Ovary (tissue), 9 donors: Measurements from ENCODE around the gene ICA1. TPM values are rescaled to one million over a fixed set of nuclear protein-coding genes. Genes with fewer than 3 reads are reported as not detected.

Source experiments
- DNase-seq, 5 donors: peaks; one replicate each; pipeline ENCODE4 v3.0.0-alpha.2; 2019 to 2020
- H3K27ac ChIP-seq, 2 donors: fragments of 200-600 bp; one replicate each; pipeline versions ENCODE4 v1.5.1 to v1.8.0; 2019 to 2022
- H3K27me3 ChIP-seq: fragments of 200-600 bp; one replicate; pipeline ENCODE4 v1.8.0; 2022
- H3K36me3 ChIP-seq: fragments of 200-600 bp; sonication (generic); one replicate; pipeline ENCODE4 v1.5.1; 2019
- H3K4me1 ChIP-seq: one replicate; pipeline ENCODE4 v1.8.1; 2013; ENCODE audit warnings: mild to moderate bottlenecking, moderate library complexity; ENCODE audit not compliant: insufficient read depth
- H3K4me3 ChIP-seq: fragments of 200-600 bp; sonication (generic); one replicate; pipeline ENCODE4 v1.5.1; 2017
- H3K9me3 ChIP-seq, 2 donors: fragments of 200-600 bp in 1 of 2; sonication (generic) in 1 of 2; one replicate each; pipeline versions ENCODE4 v1.5.1 to v1.8.1; 2013 to 2019; ENCODE audit warnings: mild to moderate bottlenecking in 1 of 2, moderate library complexity in 1 of 2
- CTCF ChIP-seq, 3 donors: fragments of 450-650 bp in 2 of 3; fragments of 200-600 bp in 1 of 3; IDR thresholded peaks; one replicate each; pipeline versions ENCODE4 v1.5.1 to v1.8.0; 2016 to 2022; ENCODE audit warnings: antibody characterized with exemption in 3 of 3, mild to moderate bottlenecking in 1 of 3
- EP300 ChIP-seq: sonication (generic); formaldehyde crosslinking; IDR thresholded peaks from one replicate; pipeline ENCODE4 v1.6.1; 2017; ENCODE audit warnings: antibody characterized with exemption
- POLR2A ChIP-seq: fragments of 450-650 bp; IDR thresholded peaks from one replicate; pipeline ENCODE4 v1.6.1; 2017; ENCODE audit warnings: antibody characterized with exemption, mild to moderate bottlenecking, moderate library complexity
- WGBS, 3 donors: extraction: QIAGEN DNeasy Blood & Tissue Kit in 1 of 3; methylation state at CpG; one replicate each; pipeline versions ENCODE4 v1.1.5 to v1.1.7; 2013 to 2017; 5-methylcytosine and 5-hydroxymethylcytosine counted together
- intact Hi-C, 4 donors: fragments of 100-400 bp; cut with DNase I; formaldehyde crosslinking; loops; one replicate each; pipeline versions ENCODE4 v1.11.0 to v1.15.1; 2022 to 2023
- polyA plus RNA-seq, 2 donors: library from polyadenylated mRNA; stranded (reverse); fragments of 200-250 nt in 1 of 2; fragments of 350-450 nt in 1 of 2; fragmentation: Illumina TruSeq in 1 of 2; extraction: RNeasy Lipid Tissue Mini Kit (QIAGEN cat#74804) in 1 of 2; gene quantifications; one replicate each; pipeline ENCODE4 v1.2.3, GENCODE V29; 2013 to 2014
- total RNA-seq, 7 donors: library from RNA; depleted of rRNA in 2 of 7; stranded (reverse); fragments of >200 nt in 2 of 7; fragmentation: NEBNext Ultra II Directional in 3 of 7; extraction: Animal tissue kit (Norgen Biotek cat#: 25700) in 3 of 7; gene quantifications; one replicate each; pipeline versions ENCODE4 v1.1.0 to v1.2.4, GENCODE V29; 2016 to 2023
- donor health status: DM: no; HTN: no; CAD: no; lungs with moderate emphysema.
- donor health status: DM: no; HTN: no; CAD: no.
- donor health status: Bipolar disorder and iron deficiency.
- donor health status: DM: yes; HTN: yes; CAD: no.
- donor health status: DM: no; HTN: no; CAD: no.
- donor health status: DM: yes; HTN: yes; CAD: no.

ICA1 gene
- total and polyA plus RNA-seq, 9 donors = 2.1 to 19.4 (median 4.7) TPM

- no peak for TF ChIP-seq CTCF (IDR thresholded peaks at IDR 0.05)
- no peak for TF ChIP-seq POLR2A
- no peak for TF ChIP-seq EP300
- WGBS, 3 donors = 82 to 92% (median 91%) methylated on average over 5 of the region's 5 CpGs
- DNase-seq = no peak
These were observed 89.3 kb downstream of the ICA1 start for GRCh38 chr7:8172372-8173354.

GRCh38 chr7:8169171-8169570 lies 92.8 kb downstream of the ICA1 start:
- Histone ChIP-seq H3K4me3 (no peak overlapping the region), H3K27me3 (no peaks in the 10 kb centered on the region), H3K36me3 (no peaks in the 10 kb centered on the region), H3K27ac (no peak overlapping the region), H3K9me3 (no peaks in the 10 kb centered on the region), H3K4me1 (no peaks in the 10 kb centered on the region)
- WGBS, 3 donors = 83 to 92% (median 86%) methylated on average over 1 of the region's 1 CpG
- TF ChIP-seq EP300 (no peak), CTCF (IDR thresholded peaks at IDR 0.05) (no peak), POLR2A (no peak)
- intact Hi-C loops = loop anchor here in 1 of 4 donors (5.0 kb wide), 1 partner anchor 432 kb away; no protein-coding TSS in a partner anchor
- DNase-seq = no peak

More at GRCh38 chr7:8172372-8173354, 89.3 kb downstream of the ICA1 start:
- no peak overlapping the region for H3K27ac ChIP-seq
- intact Hi-C loops = no loop called here
- H3K36me3 ChIP-seq = no peaks in the 10 kb centered on the region
- H3K9me3 ChIP-seq = no peaks in the 10 kb centered on the region
- no peak overlapping the region for H3K4me3 ChIP-seq
- no peaks in the 10 kb centered on the region for H3K4me1 ChIP-seq
- no peaks in the 10 kb centered on the region for H3K27me3 ChIP-seq

GRCh38 chr7:8168336-8168735 lies 93.6 kb downstream of the ICA1 start:
- 77 to 88% (median 84%) methylated on average over 3 of the region's 3 CpGs for WGBS, 3 donors
- no peak overlapping the region for H3K27ac ChIP-seq
- H3K9me3 ChIP-seq = no peaks in the 10 kb centered on the region
- H3K4me3 ChIP-seq = no peak overlapping the region
- H3K36me3 ChIP-seq = no peaks in the 10 kb centered on the region
- intact Hi-C loops = loop anchor here in 1 of 4 donors (5.0 kb wide), 1 partner anchor 431 kb away; no protein-coding TSS in a partner anchor
- TF ChIP-seq EP300 = no peak
- no peak for TF ChIP-seq CTCF (IDR thresholded peaks at IDR 0.05)
- no peak for TF ChIP-seq POLR2A
- H3K4me1 ChIP-seq = no peaks in the 10 kb centered on the region
- DNase-seq = no peak
- H3K27me3 ChIP-seq = no peaks in the 10 kb centered on the region

GRCh38 chr7:8165150-8165549 lies 96.8 kb downstream of the ICA1 start:
- TF ChIP-seq CTCF (IDR thresholded peaks at IDR 0.05) (no peak), POLR2A (no peak), EP300 (no peak)
- Histone ChIP-seq H3K4me1 (no peaks in the 10 kb centered on the region), H3K4me3 (no peak overlapping the region), H3K36me3 (no peaks in the 10 kb centered on the region), H3K27me3 (no peaks in the 10 kb centered on the region), H3K9me3 (no peaks in the 10 kb centered on the region), H3K27ac (no peak overlapping the region)
- DNase-seq = no peak
- intact Hi-C loops = loop anchor here in 1 of 4 donors (5.0 kb wide), 1 partner anchor 428 kb away; no protein-coding TSS in a partner anchor
- WGBS, 3 donors = 28 to 47% (median 30%) methylated on average over 4 of the region's 4 CpGs
